ENCODE results near the gene TYW1B. TPM values are rescaled to one million over a fixed set of nuclear protein-coding genes. Genes with fewer than 3 reads are reported as not detected.
"Not testable (repeated sequence)": the region's sequence is repeated elsewhere in the genome, so short reads cannot be mapped to it uniquely, and the experiment has no call there.

TYW1B gene
- total RNA-seq, 1 donor from 2014 or later = 6.9 TPM

DNA sequence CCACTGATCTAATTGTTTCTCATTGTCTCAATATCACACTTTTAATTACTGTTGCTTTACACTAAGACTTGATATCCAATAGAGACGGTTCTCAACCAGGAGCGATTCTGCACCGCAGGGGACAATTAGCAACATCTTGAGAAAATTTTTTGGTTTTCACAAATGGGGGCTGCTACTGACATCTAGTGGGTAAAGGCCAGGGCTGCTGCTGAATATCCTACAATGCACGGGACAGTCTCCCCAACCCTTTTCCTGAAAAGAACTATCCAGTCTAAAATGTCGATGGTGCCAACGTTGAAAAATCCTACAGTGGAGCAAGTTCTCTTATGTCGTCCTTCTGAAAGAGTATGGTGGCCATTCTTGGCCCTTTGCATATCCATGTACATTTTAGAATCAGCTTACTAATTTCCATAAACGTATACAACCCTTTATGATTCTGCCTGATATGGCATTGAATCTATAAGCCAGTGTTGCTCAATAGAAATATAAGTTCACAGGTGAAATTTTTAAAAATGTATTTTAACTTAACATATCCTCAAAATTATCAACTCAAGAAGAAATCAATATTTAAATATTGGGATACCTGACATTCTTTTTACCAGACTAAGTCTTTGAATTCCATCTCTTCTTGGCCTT is 192.6 kb downstream of the TYW1B start:
- intact Hi-C loops (cut with DNase I); H3K9me3 ChIP-seq; H3K36me3 ChIP-seq; H3K4me1 ChIP-seq; H3K4me3 ChIP-seq; H3K27ac ChIP-seq; H3K27me3 ChIP-seq; DNase-seq (ENCODE audit: extremely low spot score in 2 of 2): not testable (repeated sequence)

- H3K4me3 ChIP-seq; H3K27ac ChIP-seq; intact Hi-C loops (cut with DNase I); DNase-seq (ENCODE audit: extremely low spot score in 2 of 2); H3K27me3 ChIP-seq; H3K9me3 ChIP-seq; H3K4me1 ChIP-seq; H3K36me3 ChIP-seq: not testable (repeated sequence)
Observed at GRCh38 chr7:72632765-72633292, 195.2 kb downstream of the TYW1B start.

- H3K36me3 ChIP-seq; H3K4me1 ChIP-seq; H3K4me3 ChIP-seq; H3K27ac ChIP-seq; intact Hi-C loops (cut with DNase I); H3K27me3 ChIP-seq; DNase-seq (ENCODE audit: extremely low spot score in 2 of 2); H3K9me3 ChIP-seq: not testable (repeated sequence)
Observed at GRCh38 chr7:72628375-72628774, 199.6 kb downstream of the TYW1B start.

DNA sequence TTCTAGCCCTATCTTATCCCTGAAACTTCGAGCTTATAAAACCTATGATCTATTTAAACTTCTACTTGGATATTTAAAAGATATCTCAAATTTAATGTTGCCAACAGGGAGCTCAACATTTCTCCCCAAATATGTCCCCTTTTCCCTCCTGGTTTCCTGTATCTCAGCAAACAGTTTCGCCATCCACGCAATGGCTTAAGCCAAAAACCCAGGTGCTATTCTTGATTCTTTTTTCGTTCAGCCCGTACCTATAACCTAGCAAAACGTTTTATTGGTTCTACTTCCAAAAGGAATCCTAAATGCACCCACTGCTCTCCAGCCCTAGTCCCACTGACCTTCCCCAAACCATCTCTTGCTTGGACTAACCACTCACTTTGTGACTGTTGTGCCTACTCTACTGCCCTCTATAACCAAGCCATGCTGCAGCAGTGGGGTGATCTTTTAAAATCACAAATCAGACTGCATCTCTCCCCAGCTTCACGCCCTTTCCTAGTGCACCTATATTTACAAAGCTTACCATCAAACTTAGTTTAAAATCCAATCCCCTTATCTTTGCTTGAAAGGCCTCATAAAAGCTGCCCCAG is 201.5 kb downstream of the TYW1B start:
- intact Hi-C loops (cut with DNase I); H3K27me3 ChIP-seq; H3K9me3 ChIP-seq; H3K36me3 ChIP-seq; H3K4me1 ChIP-seq; H3K4me3 ChIP-seq; H3K27ac ChIP-seq; DNase-seq (ENCODE audit: extremely low spot score in 2 of 2): not testable (repeated sequence)

DNA sequence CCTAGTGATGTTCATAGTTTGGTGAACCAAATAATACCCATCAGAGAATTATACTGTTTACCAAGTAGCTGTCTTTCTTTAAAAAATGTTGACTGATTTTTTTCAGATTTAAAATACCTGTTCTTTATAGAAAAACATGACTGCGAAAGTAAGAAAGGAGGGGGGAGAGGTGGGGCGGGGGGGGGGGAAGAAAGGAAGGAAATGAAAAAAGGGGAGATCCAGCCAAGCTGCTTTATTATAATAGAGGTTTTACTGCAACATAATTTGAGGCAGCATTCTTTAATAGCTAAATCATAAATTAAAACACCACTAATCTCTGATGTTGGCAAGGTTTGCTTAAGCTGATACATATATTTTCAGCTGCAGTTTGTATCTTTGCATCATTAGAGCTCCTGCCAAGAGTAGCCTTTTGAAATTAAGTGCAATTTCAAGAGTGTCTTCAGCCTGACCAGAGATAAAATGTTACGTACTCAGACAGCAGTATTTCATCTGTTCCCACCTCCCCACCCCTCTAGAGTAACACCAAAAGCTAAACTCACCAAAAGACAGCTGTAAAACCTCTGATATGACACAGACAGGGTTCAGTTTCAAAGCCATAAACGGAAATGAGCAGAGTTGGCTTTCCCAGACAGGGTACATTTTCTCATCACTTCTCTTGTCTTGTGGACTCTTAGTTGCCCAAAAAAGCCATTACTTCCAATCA is 202.1 kb downstream of the TYW1B start:
- H3K27me3 ChIP-seq; intact Hi-C loops (cut with DNase I); H3K36me3 ChIP-seq; H3K9me3 ChIP-seq; DNase-seq (ENCODE audit: extremely low spot score in 2 of 2); H3K4me1 ChIP-seq; H3K4me3 ChIP-seq; H3K27ac ChIP-seq: not testable (repeated sequence)

- no peak overlapping the region for H3K4me3 ChIP-seq
- H3K27ac ChIP-seq = no peak overlapping the region
- no peaks in the 10 kb centered on the region for H3K36me3 ChIP-seq
- no peak for DNase-seq (ENCODE audit: extremely low spot score in 2 of 2)
- no peaks in the 10 kb centered on the region for H3K27me3 ChIP-seq
- H3K4me1 ChIP-seq = no peaks in the 10 kb centered on the region
- no peaks in the 10 kb centered on the region for H3K9me3 ChIP-seq
- TF ChIP-seq CTCF (IDR thresholded peaks at IDR 0.05) (no peak), POLR2A (IDR thresholded peaks at IDR 0.05) (no peak), POLR2AphosphoS5 (IDR thresholded peaks at IDR 0.05; ENCODE audit: insufficient read depth in 1 of 2, low read depth in 1 of 2) (no peak)
- intact Hi-C loops (cut with DNase I) = no loop called here
Observed at GRCh38 chr7:72622532-72622931, 205.5 kb downstream of the TYW1B start.

DNA sequence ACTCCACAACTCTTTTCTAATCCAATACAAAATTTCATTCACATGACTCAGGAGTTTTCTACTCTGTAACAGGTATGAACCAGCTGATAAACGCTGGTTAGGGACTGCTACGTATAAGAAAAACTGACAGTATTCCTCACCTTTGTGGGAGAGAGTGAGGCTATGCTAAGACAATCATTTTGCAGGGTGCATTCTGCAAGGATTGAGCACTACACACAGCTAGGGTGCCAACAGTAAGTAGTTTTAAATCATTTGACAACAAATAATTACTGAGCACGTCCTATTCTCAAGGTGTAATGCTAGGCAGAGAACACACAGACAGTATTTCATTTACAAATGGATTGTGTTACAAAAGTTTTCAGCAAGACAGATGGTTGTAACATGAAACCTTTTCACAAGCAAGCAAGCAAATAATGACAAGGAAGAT is 206.2 kb downstream of the TYW1B start:
- H3K4me3 ChIP-seq; H3K27ac ChIP-seq; H3K9me3 ChIP-seq; DNase-seq (ENCODE audit: extremely low spot score in 2 of 2); H3K27me3 ChIP-seq; H3K36me3 ChIP-seq; H3K4me1 ChIP-seq; intact Hi-C loops (cut with DNase I): not testable (repeated sequence)

DNA sequence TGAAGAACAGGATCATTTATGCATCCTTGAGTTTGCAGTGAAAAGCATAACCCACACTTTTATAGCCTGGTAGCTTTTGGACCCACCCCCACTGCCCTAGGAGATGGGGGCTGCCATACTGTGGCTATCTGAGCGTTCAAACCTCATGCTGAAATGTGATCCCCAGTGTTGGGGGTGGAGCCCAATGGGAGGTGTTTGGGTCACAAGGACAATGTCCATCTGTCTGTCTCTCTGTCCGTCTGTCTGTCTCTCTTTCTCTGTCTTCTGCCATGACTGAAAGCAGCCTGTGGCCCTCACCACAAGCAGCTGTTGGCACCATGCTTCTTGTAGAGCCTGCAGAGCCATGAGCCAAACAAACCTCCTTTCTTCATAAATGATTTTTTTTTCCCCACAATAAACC is 207.1 kb downstream of the TYW1B start:
- DNase-seq (ENCODE audit: extremely low spot score in 2 of 2); intact Hi-C loops (cut with DNase I); H3K4me1 ChIP-seq; H3K4me3 ChIP-seq; H3K27ac ChIP-seq; H3K27me3 ChIP-seq; H3K36me3 ChIP-seq; H3K9me3 ChIP-seq: not testable (repeated sequence)

- H3K9me3 ChIP-seq; H3K27ac ChIP-seq; intact Hi-C loops (cut with DNase I); H3K4me1 ChIP-seq; H3K4me3 ChIP-seq; H3K27me3 ChIP-seq; H3K36me3 ChIP-seq; DNase-seq (ENCODE audit: extremely low spot score in 2 of 2): not testable (repeated sequence)
Observed at GRCh38 chr7:72618435-72619180, 209.4 kb downstream of the TYW1B start.

GRCh38 chr7:72609761-72610160 is 218.2 kb downstream of the TYW1B start:
- intact Hi-C loops (cut with DNase I); H3K36me3 ChIP-seq; DNase-seq (ENCODE audit: extremely low spot score in 2 of 2); H3K27ac ChIP-seq; H3K4me1 ChIP-seq; H3K27me3 ChIP-seq; H3K4me3 ChIP-seq; H3K9me3 ChIP-seq: not testable (repeated sequence)

- H3K27ac ChIP-seq; intact Hi-C loops (cut with DNase I); H3K27me3 ChIP-seq; DNase-seq (ENCODE audit: extremely low spot score in 2 of 2); H3K4me3 ChIP-seq; H3K36me3 ChIP-seq; H3K9me3 ChIP-seq; H3K4me1 ChIP-seq: not testable (repeated sequence)
Observed at GRCh38 chr7:72607988-72608387, 220.0 kb downstream of the TYW1B start.

Measured in vagina (tissue), 2 donors.